ENCODE results near the gene RPGRIP1L.
"Not testable (repeated sequence)": the region's sequence is repeated elsewhere in the genome, so short reads cannot be mapped to it uniquely, and the experiment has no call there.

Gene RPGRIP1L

GRCh38 chr16:53711390-53711789 lies 7.7 kb upstream of the RPGRIP1L start:
- DNase-seq = no peak

GRCh38 chr16:53708490-53708889 lies 4.8 kb upstream of the RPGRIP1L start:
- no peak for DNase-seq

GRCh38 chr16:53707671-53708070 lies 4.0 kb upstream of the RPGRIP1L start:
- no peak for DNase-seq

GRCh38 chr16:53704445-53704813 lies 770 bp upstream of the RPGRIP1L start:
- no peak for DNase-seq

GRCh38 chr16:53698271-53698670 lies 5.4 kb downstream of the RPGRIP1L start:
- not testable (repeated sequence) for DNase-seq

- DNase-seq = peak; percentile 69
Observed at GRCh38 chr16:53695070-53695469, 8.6 kb downstream of the RPGRIP1L start.

- no peak for DNase-seq
Observed at GRCh38 chr16:53693320-53693719, 10.3 kb downstream of the RPGRIP1L start.

- no peak for DNase-seq
Observed at GRCh38 chr16:53692146-53692545, 11.5 kb downstream of the RPGRIP1L start.

DNA sequence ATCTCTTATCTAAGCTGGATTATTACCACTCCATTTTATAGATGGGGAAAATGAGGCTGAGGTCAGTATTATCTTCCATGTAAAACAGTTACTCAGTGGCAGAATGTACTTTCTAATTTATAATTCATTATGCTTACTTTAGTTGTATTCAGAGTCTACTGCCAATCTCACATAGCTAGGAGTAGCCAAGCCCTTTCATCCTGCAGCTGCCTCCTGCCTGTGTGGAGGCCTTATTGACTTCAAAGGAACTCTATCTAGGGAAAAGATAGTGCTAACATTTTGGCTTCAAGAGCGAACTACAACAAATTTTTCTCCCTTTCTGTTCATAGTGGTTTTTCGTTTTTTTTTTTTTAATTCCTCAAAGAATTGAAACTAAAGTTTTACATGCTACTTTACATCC lies 12.9 kb downstream of the RPGRIP1L start:
- no peak for DNase-seq

- DNase-seq = no peak
Observed at GRCh38 chr16:53689636-53690035, 14.0 kb downstream of the RPGRIP1L start.

GRCh38 chr16:53686710-53687109 lies 16.9 kb downstream of the RPGRIP1L start:
- no peak for DNase-seq

DNA sequence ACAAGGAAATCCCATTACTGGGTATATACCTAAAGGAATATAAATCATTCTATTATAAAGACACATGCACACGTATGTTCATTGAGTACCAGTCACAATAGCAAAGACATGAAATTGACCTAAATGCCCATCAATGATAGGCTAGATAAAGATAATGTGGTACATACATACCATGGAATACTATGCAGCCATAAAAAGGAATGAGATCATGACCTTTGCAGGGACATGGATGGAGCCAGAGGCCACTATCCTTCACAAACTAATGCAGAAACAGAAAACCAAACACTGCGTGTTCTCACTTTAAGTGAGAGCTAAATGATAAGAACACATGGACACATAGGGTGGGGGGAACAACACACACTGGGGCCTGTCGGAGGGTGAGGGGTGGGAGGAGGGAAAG lies 18.3 kb downstream of the RPGRIP1L start:
- not testable (repeated sequence) for DNase-seq

- no peak for DNase-seq
Observed at GRCh38 chr16:53681354-53681753, 22.3 kb downstream of the RPGRIP1L start.

DNA sequence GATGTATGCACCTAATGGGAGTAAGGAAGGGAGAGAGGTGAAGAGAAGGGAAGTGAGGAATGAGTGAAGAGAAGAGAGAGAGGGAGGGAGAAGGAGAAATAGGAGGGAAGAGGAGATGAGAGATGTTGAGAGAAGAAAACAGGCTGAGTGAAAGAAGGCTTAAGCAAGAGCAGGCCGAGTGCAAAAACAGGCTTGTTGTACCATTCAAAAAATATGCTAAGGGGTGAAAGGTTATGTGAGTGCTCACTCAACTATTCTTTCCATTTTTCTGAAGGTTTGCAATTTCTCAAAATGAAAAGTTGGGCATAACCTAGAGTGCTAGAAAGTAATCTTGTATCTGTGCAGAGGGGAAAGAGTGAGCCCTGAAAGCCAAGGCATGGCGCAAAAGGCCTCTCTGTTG lies 22.9 kb downstream of the RPGRIP1L start:
- no peak for DNase-seq

- peak; percentile 9 for DNase-seq
Observed at GRCh38 chr16:53678756-53679343, 24.8 kb downstream of the RPGRIP1L start.

GRCh38 chr16:53678155-53678554 lies 25.5 kb downstream of the RPGRIP1L start:
- no peak for DNase-seq

DNA sequence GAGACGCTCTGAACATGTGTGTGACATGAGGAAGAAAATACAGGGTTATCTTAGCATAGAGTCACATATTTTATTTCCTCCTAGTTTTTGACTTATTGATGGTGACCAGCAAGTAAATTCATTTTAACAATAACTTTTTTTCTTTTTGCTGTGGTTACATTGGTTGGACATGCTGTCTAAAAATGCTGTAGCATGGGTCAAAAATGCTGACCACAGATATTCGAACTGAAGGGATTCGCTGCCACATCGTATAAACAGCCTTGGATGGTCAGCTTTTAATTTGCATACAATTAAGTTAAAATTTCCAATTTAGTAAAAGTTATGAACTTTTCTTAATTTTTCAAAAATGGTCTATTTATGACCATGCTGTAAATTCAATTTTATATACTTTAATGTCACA lies 30.5 kb downstream of the RPGRIP1L start:
- no peak for DNase-seq

- DNase-seq = no peak
Observed at GRCh38 chr16:53672461-53672860, 31.2 kb downstream of the RPGRIP1L start.

- DNase-seq = no peak
Observed at GRCh38 chr16:53668869-53669268, 34.8 kb downstream of the RPGRIP1L start.

- DNase-seq = peak; percentile 32
Observed at GRCh38 chr16:53666786-53667415, 36.8 kb downstream of the RPGRIP1L start.

DNA sequence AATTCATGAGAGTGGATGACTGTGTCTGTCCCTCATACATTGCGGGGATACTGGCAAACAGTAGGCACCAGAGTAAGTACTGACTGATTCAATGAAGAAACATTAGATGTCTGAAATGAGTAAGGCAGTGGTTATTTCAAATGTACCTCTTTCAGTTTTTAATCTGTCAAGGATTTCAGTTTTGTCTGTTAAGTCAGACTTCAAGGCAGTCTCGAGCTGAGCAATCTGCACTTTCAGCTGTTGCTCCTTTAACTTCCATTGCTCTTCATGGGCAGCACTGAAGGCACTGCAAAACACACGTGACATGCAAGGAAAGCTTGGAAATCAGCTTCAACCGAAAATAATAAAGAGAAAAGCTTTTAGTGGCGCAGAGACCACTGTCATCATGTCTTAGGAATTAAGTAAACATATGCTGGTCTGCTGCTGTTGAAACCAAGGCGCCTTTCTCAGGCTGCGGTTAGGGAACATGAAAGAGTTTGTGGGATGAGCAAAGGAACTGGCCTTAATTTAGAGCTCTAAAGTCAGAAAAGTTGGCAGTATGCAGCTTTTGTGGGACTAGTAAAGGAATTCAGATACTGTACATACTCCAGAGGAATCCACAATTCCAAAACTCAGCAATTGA lies 38.8 kb downstream of the RPGRIP1L start:
- DNase-seq = peak; percentile 93

- DNase-seq = no peak
Observed at GRCh38 chr16:53662072-53662471, 41.6 kb downstream of the RPGRIP1L start.

GRCh38 chr16:53654946-53655345 lies 48.7 kb downstream of the RPGRIP1L start:
- no peak for DNase-seq

DNA sequence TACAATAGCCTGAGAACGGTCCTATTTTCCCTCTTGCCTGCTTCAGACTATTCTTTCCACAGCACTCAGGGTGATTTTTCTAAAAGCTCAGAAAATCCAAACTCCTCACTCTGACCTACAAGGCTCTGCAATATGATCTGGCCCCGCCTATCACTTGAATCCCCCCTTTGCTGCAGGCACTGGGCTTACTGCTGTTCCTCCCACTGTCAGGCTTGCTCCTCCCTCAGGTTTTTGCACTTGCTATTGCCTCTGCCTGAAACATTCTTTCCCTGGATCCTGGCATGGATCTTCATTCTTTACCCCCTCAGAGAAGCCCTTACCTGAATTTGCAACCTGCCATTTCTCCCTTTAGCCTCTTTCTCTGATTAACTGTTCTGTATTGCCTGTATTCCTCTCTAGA lies 52.3 kb downstream of the RPGRIP1L start:
- DNase-seq = no peak

GRCh38 chr16:53646506-53646905 lies 57.2 kb downstream of the RPGRIP1L start:
- DNase-seq = no peak

Measured in EL (cell line).